HL-60/S4 treated with phorbol 12-myristate 13-acetate at 8.2 ng/mL for 4 days and 3 days (cell line): Measurements from ENCODE around the gene LYPLA2.
"Not testable (repeated sequence)": the region's sequence is repeated elsewhere in the genome, so short reads cannot be mapped to it uniquely, and the experiment has no call there.

ENCODE experiments used
- in situ Hi-C: fragments of 300-500 bp; cut with MboI; formaldehyde crosslinking; loops from 2 replicates; pipeline ENCODE4 v1.15.0; 2022; ENCODE audit warnings: low sequenced_read_pairs

The LYPLA2 gene

DNA sequence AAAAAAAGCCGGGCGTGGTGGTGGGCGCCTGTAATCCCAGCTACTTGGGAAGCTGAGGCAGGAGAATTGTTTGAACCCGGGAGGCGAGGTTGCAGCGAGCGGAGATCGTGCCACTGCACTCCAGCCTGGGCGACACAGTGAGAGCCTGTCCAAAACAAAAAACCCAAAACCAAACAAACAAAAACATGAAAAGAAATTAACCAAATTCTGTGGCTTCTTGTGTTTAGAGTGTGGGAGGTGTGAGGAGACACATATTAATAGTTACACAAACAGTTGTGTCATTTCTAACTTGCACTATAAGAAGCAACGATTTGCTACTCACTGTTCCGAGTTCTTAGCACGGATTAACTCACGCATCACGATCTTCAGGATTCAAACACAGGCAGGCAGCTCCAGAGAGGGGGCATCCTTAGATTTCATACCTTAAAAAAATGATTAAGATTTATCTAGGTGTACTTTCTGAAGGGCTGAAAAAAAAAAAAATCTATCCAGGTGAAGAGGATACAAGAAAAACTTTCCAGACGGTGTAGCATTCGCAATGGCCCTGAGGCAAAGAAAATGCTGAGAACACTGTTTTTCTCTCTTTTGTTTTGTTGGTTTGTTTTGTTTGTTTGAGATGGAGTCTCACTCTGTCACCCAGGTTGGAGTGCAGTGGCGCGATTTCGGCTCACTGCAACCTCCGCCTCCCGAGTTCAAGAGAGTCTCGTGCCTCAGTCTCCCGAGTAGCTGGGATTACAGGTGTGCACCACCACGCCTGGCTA is 35.0 kb downstream of the LYPLA2 start:
- in situ Hi-C loops, result no loop called here

DNA sequence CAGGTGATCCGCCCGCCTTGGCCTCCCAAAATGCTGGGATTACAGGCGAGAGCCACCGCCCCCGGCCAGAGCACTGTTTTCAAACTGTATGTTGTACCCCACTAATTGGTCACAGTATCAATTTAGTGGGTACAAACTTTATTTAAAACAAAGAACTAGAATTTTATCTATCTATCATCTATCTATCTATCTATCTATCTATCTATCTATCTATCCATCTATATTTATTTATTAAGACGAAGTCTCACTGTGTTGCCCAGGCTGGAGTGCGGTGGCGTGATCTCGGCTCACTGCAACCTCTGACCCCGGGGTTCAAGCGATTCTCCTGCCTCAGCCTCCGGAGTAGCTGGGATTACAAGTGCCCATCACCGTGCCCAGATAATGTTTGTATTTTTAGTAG is 35.6 kb downstream of the LYPLA2 start:
- in situ Hi-C loops, result not testable (repeated sequence)

DNA sequence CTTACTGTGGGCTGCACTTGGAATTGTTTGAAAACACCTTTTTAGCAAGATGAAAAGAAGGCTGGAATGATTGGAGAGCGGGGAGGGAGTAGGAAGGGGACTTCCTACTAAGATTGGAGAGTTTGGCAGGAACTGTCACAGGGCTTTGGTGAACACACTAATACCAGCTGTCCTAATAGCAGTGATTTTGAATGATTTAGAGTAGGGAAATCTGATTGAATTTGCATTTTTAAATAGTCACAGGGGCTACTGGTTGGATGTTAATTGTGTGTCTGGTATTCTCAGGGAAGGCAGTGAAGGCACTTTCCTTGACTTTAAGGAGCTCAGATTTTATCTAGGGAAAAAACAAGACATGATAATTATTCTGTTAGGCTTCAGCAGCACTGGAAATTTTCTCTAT is 36.8 kb downstream of the LYPLA2 start:
- in situ Hi-C loops, result no loop called here

DNA sequence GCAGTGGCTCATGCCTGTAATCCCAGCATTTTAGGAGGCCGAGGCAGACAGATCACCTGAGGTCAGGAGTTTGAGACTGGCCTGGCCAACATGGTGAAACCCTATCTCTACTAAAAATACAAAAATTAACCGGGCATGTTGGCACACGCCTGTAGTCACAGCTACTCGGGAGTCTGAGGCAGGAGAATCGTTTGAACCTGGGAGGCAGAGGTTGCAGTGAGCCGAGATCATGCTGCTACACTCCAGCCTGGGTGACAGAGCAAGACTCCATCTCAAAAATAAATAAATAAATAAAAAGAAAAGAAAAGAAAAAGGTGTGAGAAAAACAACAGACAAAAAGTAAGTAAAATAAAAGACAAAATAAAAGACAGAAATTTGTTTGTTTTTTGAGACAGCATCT is 43.2 kb downstream of the LYPLA2 start:
- in situ Hi-C loops, result not testable (repeated sequence)

DNA sequence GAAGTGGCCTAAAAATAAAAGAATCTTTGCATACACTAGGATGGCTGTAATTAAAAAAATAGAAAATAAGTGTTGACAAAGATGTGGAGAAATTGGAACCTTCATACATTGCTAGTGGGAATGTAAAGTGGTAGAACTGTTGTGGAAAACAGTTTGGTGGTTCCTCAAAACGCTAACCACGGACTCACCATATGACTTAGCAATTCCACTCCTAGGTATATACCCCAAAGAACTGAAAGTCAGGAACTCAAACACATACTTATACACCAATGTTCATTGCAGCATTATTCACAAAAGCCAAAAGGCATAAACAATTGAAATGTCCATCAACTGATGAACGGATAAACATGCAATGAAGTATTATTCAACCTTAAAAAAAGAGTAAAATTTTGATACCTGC is 45.1 kb downstream of the LYPLA2 start:
- in situ Hi-C loops, result no loop called here

DNA sequence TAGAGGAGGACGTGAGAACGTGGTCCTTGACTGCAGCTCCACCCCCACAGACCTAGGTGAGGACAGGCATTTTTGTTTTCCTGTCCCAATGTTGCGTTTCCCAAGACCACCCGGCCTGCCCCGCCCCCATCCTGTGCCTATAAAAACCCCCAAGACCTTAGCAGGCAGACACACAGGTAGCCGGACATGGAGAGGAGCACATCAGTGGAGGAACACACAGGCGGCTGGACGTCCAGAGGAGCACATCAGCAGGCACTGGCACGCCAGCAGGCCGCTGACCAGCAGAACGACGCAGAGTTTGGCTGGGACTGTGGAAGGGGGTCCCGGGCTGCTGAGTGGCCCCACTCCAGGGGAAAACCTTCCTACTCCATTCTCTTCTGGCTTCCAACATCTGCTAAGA is 47.0 kb downstream of the LYPLA2 start:
- in situ Hi-C loops, result no loop called here

DNA sequence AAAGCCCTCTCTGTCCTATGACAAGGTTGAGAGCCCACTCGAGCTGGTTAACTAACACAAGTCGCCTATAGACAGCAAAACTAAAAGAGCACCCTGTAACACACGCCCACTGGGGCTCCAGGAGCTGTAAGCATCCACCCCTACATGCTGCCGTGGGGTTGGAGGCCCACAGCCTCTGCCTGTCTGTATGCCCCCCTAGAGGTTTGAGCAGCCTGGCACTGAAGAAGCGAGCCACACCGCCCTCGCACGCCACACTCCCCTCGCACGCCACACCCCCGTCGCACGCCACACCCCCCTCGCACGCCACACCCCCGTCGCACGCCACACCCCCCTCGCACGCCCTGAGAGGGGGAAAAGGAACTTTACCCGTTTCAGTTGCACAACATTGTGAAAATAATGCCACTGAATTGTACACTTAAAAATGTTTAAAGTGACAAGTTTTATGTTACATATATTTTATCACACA is 47.5 kb downstream of the LYPLA2 start:
- in situ Hi-C loops, result no loop called here

DNA sequence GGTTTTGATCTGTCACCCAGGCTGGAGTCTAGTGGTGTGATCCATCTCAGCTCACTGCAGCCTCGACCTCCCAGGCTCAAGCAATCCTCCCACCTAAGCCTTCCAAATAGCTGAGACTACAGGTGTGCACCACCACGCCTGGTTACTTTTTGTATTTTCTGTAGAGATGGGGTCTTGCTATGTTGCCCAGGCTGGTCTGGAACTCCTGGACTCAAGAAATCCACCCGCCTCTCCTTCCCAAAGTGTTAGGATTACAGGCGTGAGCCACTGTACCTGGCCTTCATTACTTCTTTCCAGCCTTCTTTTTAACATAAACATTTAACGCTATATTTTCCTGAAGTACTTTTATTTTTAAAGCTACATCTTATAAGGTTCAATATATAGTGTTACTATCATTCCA is 52.7 kb downstream of the LYPLA2 start:
- in situ Hi-C loops, result no loop called here
